Measurements from ENCODE around the gene MAPK1IP1L. TPM values are rescaled to one million over a fixed set of nuclear protein-coding genes. Genes with fewer than 3 reads are reported as not detected.

The MAPK1IP1L gene
- total and polyA plus RNA-seq, 2 of the 4 experiments (the other 2 are of a cell fraction), result 44.8 to 168 TPM

DNA sequence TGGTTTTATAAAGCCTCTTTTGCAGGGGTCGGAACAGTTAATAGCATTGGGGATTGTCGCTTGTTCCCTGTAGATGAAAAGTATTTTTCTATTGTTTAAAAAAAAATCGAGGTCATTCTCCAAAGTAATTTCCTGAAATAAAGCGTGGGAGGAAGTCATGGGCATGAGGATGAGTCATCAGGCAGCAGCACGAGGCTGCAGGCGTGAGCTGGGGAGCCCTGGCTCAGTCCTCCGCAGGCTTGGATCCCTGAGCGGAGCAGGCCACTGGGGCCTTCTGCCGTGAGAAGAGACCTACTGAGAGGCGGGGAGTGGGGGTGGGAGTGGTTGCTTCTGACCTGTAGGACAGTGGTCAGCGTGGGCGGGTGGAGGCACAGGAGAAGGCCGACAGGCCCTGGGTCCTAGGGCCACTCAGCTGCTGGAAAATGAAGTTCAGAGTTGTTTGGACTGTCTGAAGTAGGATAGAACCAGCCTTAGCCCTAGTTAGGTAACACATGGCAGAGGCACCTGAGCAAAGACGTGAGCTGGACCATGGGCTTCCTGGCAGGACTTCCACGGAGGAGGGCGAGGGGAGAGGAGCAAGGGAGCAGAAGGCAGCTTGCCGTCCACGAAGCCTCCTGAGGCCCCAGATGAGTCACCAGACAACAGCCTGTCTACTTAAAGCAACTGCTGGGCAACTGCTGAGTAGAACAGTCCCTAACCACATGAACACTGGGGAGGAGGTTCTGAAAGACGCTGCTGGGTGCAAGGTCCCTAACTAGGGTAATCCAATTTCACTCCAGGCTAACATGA is 56.5 kb downstream of the MAPK1IP1L start:
- H3K9me3 ChIP-seq (ENCODE audit: control insufficient read depth, insufficient read depth, low read length), result peaks cover 7% of the 10 kb centered on the region
- peak overlapping the region; percentile 97 for H3K18ac ChIP-seq (ENCODE audit: low read depth, low read length)
- H3K4me3 ChIP-seq (ENCODE audit: insufficient read depth, low read depth, low read length), result no peak overlapping the region; the same call in 1 of the 2 replicates
- in situ Hi-C loops (cut with MboI; ENCODE audit: low sequenced_read_pairs) (no loop called here), intact Hi-C loops (cut with micrococcal nuclease) (no loop called here), dilution Hi-C loops (cut with HindIII; ENCODE audit: low sequenced_read_pairs, unreplicated experiment) (no loop called here)
- peak overlapping the region; percentile 93 for H4K5ac ChIP-seq (ENCODE audit: low read depth, low read length)
- peak overlapping the region; percentile 97 for H3K4ac ChIP-seq (ENCODE audit: low read depth, low read length)
- ChIA-PET CTCF (interaction anchor here (1.3 kb wide), 1 partner anchor 9 kb away, joined by 9 read pairs; no protein-coding TSS in a partner anchor), POLR2A (ENCODE audit: unreplicated experiment) (interaction anchor here (0.7 kb wide), 1 partner anchor 28 kb away, joined by 5 read pairs; no protein-coding TSS in a partner anchor)
- H2BK120ac ChIP-seq (ENCODE audit: low read depth, low read length), result peak overlapping the region; percentile 97
- peak overlapping the region; percentile 100 for H2AK9ac ChIP-seq (replicated peaks; ENCODE audit: low read depth, low read length, poor library complexity)
- WGBS, 2 experiments (ENCODE audit: extremely low coverage in 2 of 2, insufficient read length in 1 of 2), result 9% methylated on average over 5 of the region's 19 CpGs; no CpG with 5 or more reads in 1 of the 2 experiments
- no TSS peak for BruUV-seq (replicated peaks)
- ATAC-seq (ENCODE audit: low read depth) (peak; percentile 92), DNase-seq (peak; percentile 98)
- peak overlapping the region; percentile 97 for H3K23ac ChIP-seq (ENCODE audit: low read depth, low read length)
- 0 out of 2 replicates have a peak, but pooled peaks cover 3% of the 10 kb centered on the region for H4K20me1 ChIP-seq (ENCODE audit: insufficient read depth, low read length)
- H3K27ac ChIP-seq (ENCODE audit: insufficient read depth, low read length), result peak overlapping the region; percentile 96
- peaks cover 15% of the 10 kb centered on the region for H3K9me1 ChIP-seq (ENCODE audit: insufficient read depth, low read length)
- H3K4me2 ChIP-seq (ENCODE audit: low read depth, low read length), result peak overlapping the region; percentile 59
- H2BK20ac ChIP-seq (ENCODE audit: low read depth, low read length), result peak overlapping the region; percentile 99
- peak overlapping the region; percentile 95 for H3K14ac ChIP-seq (replicated peaks; ENCODE audit: low read depth, low read length)
- H2BK15ac ChIP-seq (ENCODE audit: low read depth, low read length), result peak overlapping the region; percentile 100
- peak overlapping the region; percentile 96 for H2AFZ ChIP-seq (replicated peaks; ENCODE audit: low read length, poor library complexity)
- H4K91ac ChIP-seq (ENCODE audit: insufficient read depth, low read depth, low read length), result peak overlapping the region; percentile 100
- H3K36me3 ChIP-seq (ENCODE audit: control insufficient read depth, insufficient read depth, low read length), result no peaks in the 10 kb centered on the region
- H2BK5ac ChIP-seq (ENCODE audit: low read depth, low read length, poor library complexity, severe bottlenecking), result peak overlapping the region; percentile 100
- peak overlapping the region; percentile 70 for H3K9ac ChIP-seq (ENCODE audit: low read depth, low read length)
- peak overlapping the region; percentile 100 for H2AK5ac ChIP-seq (ENCODE audit: low read depth, low read length)
- no peaks in the 10 kb centered on the region for H3K27me3 ChIP-seq (ENCODE audit: control insufficient read depth, insufficient read depth, low read length)
- peak overlapping the region; percentile 99 for H3K56ac ChIP-seq (ENCODE audit: extremely low read depth, insufficient read depth, low read length)
- H3K79me1 ChIP-seq (ENCODE audit: low read depth in 1 of 2, low read length in 2 of 2), result peaks cover 2 to 24% of the 10 kb centered on the region in 2 experiments; a peak in 3 of 4 replicates
- H3K4me1 ChIP-seq (ENCODE audit: control insufficient read depth, insufficient read depth, low read length), result peaks cover 26% of the 10 kb centered on the region
- peak overlapping the region; percentile 93 to 100 for H4K8ac ChIP-seq (ENCODE audit: low read depth in 2 of 2, low read length in 2 of 2)
- TF ChIP-seq POLR2A (IDR thresholded peaks at IDR 0.05; ENCODE audit: low read depth, low read length), result peak; percentile 85
- 0 out of 2 replicates have a peak, but pooled peaks have one; percentile 14 for TF ChIP-seq SMC3 (IDR thresholded peaks at IDR 0.05; ENCODE audit: low read depth, low read length)
- no peak for TF ChIP-seq CHD1 (IDR thresholded peaks at IDR 0.05; ENCODE audit: low read depth, low read length)
- TF ChIP-seq NFE2L2 (IDR thresholded peaks at IDR 0.05; ENCODE audit: low read depth, low read length), result peak; percentile 60; the same call in 1 of the 2 replicates
- TF ChIP-seq MXI1 (IDR thresholded peaks at IDR 0.05; ENCODE audit: borderline replicate concordance, low read depth, low read length), result no peak
- TF ChIP-seq, protein P1, sequence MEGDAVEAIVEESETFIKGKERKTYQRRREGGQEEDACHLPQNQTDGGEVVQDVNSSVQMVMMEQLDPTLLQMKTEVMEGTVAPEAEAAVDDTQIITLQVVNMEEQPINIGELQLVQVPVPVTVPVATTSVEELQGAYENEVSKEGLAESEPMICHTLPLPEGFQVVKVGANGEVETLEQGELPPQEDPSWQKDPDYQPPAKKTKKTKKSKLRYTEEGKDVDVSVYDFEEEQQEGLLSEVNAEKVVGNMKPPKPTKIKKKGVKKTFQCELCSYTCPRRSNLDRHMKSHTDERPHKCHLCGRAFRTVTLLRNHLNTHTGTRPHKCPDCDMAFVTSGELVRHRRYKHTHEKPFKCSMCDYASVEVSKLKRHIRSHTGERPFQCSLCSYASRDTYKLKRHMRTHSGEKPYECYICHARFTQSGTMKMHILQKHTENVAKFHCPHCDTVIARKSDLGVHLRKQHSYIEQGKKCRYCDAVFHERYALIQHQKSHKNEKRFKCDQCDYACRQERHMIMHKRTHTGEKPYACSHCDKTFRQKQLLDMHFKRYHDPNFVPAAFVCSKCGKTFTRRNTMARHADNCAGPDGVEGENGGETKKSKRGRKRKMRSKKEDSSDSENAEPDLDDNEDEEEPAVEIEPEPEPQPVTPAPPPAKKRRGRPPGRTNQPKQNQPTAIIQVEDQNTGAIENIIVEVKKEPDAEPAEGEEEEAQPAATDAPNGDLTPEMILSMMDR (conservative IDR thresholded peaks at IDR 0.05; ENCODE audit: low read depth, low read length), result no peak
- no peak for TF ChIP-seq RCOR1 (IDR thresholded peaks at IDR 0.05; ENCODE audit: insufficient replicate concordance, low read length)
- TF ChIP-seq MAFK (IDR thresholded peaks at IDR 0.05; ENCODE audit: low read depth, low read length), result 0 out of 2 replicates have a peak, but pooled peaks have one; percentile 10
- TF ChIP-seq FOS (IDR thresholded peaks at IDR 0.05; ENCODE audit: low read depth, low read length), result peak; percentile 99
- TF ChIP-seq RAD21 (IDR thresholded peaks at IDR 0.05; ENCODE audit: low read length), result peak; percentile 11; the same call in 1 of the 2 replicates
- TF ChIP-seq BHLHE40 (IDR thresholded peaks at IDR 0.05; ENCODE audit: low read depth, low read length), result peak; percentile 97
- peak; percentile 77; the same call in 1 of the 2 replicates for TF ChIP-seq RFX5 (IDR thresholded peaks at IDR 0.05; ENCODE audit: low read depth, low read length)
- TF ChIP-seq, protein P2, sequence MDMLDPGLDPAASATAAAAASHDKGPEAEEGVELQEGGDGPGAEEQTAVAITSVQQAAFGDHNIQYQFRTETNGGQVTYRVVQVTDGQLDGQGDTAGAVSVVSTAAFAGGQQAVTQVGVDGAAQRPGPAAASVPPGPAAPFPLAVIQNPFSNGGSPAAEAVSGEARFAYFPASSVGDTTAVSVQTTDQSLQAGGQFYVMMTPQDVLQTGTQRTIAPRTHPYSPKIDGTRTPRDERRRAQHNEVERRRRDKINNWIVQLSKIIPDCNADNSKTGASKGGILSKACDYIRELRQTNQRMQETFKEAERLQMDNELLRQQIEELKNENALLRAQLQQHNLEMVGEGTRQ (IDR thresholded peaks at IDR 0.05; ENCODE audit: low read depth, low read length), result peak; percentile 39; the same call in 1 of the 2 replicates
- TF ChIP-seq MAZ (IDR thresholded peaks at IDR 0.05; ENCODE audit: borderline replicate concordance, low read depth, low read length), result peak; percentile 64

Data from IMR-90 (cell line).